Measurements from ENCODE around the gene WDR81. TPM values are rescaled to one million over a fixed set of nuclear protein-coding genes. Genes with fewer than 3 reads are reported as not detected.
"Not testable (repeated sequence)": the region's sequence is repeated elsewhere in the genome, so short reads cannot be mapped to it uniquely, and the experiment has no call there.

Gene WDR81
- polyA plus RNA-seq, 1 donor: 14.4 TPM

DNA sequence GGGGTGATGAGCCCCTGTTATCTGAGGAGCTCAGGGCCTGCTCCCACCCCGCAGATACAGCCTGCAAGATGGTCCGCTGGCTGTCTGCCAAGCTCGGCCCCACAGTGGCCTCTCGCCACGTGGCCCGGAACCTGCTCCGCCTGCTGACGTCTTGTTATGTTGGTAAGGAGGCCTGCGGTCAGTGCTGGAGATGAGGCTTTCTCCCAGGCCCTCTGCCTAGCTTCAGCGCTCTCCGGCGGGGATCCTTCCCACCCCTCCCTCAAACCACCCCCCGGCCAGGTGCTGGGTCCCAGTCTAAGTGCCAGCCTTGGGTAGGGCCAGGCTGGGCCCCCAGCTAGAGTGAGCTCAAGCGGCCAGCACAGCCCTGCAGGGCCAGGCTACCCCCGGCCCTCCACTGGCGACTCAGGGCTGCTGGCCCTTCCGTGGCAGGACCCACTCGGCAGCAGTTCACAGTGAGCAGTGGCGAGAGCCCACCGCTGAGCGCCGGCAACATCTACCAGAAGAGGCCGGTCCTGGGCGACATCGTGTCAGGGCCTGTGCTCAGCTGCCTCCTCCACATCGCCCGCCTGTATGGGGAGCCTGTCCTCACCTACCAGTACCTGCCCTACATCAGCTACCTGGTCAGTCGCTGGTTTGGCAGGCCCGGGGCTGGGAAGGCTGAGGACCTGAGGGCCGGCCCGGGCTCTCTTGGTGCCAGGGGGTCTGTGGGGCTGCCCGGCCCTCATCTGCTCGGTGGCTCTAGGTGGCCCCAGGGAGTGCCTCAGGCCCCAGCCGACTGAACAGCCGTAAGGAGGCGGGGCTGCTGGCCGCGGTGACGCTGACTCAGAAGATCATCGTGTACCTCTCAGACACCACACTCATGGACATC, 6.1 kb downstream of the WDR81 start:
- no peak for DNase-seq

GRCh38 chr17:1731194-1731506, 6.6 kb downstream of the WDR81 start:
- no peak for DNase-seq

DNA sequence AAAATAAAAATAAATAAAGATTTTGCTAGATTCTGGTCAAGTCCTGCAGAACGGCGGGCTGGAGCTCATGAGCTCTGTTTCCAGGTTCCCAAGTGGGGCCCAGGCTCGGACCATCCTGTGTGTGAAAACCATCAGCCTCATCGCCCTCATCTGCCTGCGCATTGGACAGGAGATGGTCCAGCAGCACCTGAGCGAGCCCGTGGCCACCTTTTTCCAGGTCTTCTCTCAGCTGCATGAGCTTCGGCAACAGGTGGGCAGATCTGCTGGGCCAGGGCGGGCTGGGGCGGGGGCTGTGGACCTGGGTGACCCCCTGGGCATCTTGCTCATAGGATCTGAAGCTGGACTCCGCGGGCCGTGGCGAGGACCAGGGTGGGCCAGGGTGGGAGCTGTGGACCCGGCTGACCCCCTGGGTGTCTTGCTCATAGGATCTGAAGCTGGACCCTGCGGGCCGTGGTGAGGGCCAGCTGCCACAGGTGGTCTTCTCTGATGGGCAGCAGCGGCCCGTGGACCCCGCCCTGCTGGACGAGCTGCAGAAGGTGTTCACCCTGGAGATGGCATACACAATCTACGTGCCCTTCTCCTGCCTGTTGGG, 7.8 kb downstream of the WDR81 start:
- no peak for DNase-seq

DNA sequence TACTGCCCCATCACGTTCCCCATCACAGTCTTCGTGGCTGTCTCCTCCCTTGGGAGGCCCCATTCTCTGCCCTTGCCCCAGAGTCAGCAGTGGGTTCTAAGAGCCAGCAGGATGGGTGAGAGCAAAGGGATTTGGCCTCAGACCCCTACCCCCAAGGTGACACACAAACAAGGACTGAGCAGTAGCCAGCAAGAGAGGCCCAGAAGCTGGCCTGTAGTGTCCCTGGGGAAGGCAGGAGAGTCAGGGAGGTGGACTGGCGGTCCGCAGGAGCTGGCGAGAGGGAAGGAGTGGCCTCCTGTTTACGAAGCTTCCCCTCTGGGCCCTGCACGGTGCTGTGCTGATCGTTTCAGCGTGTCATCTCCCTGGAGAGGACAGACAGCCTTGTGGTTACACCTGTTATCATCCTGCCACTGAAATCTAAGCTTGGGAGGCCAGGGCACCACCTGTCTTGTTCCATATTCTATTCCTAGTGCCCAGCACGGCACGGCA, 8.4 kb downstream of the WDR81 start:
- no peak for DNase-seq

DNA sequence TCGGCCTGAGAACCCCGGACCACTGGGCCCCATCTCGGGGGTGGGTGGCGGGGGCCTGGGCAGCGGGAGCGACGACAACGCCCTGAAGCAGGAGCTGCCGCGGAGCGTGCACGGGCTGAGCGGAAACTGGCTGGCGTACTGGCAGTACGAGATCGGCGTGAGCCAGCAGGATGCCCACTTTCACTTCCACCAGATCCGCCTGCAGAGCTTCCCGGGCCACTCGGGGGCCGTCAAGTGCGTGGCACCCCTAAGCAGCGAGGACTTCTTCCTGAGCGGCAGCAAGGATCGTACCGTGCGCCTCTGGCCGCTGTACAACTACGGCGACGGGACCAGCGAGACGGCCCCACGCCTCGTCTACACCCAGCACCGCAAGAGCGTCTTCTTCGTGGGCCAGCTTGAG, 9.3 kb downstream of the WDR81 start:
- DNase-seq: no peak

- DNase-seq: no peak
Measured at GRCh38 chr17:1735418-1735817, 10.9 kb downstream of the WDR81 start.

DNA sequence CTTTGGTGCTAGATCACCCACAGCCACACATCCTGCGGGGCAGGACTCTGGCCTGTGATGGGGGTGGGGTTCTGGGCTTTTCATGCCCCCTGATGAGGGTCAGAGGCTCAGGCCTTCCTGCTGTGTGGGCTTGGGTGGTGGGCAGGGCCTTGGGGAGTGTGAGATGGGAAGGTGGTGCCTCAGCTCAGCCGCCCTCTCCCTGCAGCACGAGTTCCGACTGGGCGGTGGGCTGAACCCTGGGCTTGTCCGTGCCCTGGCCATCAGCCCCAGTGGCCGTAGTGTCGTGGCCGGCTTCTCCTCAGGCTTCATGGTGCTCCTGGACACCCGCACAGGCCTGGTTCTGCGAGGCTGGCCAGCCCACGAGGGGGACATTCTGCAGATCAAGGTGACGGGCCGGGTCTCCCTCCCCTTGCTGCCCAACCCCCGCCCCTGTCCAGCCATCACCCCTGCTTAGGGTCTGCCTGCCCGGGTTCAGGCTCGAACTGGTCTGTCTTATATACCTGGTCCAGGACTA, 11.4 kb downstream of the WDR81 start:
- DNase-seq: no peak

- DNase-seq: no peak
Measured at GRCh38 chr17:1736348-1737281, 12.1 kb downstream of the WDR81 start.

DNA sequence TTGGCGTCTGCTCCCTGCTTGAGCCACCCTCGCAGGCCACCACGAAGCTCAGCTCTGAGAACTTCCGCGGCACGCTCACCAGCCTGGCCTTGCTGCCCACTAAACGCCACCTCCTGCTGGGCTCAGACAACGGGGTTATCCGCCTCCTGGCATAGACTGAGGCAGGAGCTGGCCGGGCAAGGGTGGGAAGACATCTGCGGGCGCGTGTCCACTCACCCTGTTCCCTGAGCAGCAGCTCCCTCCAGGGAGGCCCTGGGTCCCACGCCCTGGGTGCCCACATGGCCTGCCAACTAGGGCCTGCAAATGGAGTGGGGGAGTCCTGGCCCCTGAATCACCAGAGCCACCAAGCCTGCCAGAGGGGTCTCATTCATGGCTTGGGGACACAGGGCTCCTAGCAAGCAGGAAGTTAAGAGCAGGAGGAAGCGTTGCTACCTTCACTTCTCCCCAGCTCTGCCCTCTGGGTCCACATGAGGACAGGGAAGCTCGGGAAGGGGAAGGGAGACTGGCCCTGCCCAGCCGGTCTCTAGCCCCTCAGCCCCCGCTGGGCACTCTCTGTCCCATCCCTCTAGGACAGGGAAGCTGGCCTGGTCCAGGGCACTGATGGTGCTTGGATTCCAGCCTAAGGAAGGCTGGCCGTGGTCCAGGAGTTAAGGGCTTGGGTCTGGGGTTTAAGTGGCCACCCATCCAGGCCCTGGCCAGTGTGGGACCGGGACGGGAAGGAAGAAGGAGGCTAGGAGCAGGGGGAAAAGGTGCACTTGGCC, 13.2 kb downstream of the WDR81 start:
- DNase-seq: no peak

- DNase-seq: not testable (repeated sequence)
Measured at GRCh38 chr17:1741899-1742298, 17.4 kb downstream of the WDR81 start.

DNA sequence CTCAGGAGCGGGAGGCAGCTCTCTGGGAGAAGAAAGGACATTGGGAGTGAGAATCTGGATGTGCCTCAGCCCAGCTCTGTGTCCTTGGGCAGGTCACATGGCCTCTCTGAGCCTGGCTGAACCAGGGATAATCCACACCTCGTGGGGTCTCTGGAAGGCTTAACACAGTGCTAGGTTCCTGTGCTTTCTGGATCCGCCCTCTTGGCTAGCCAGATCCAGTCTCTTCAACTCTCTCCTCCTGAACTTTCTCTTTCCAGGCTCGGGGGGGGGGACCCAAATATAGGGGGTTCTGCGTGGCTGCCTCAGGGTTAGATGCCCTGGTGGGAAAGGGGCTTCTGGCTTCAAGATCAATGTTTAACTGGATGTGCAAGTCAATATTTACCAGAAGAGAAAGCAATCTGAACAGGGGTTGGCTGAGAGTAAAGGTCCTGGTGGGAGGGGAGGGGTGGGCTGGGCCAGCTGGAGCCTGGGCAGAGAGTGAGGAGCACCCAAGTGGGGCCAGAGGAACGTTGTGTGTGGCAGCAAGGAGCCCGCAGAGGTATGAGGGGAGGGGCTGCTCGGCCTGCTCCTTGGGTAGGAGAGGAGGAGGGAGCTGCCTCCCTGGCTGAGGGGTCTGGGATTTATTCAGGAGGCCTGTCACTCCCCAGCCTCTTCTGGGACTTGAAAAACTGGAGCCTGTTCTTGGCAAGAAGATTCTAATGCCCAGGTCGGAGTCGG, 18.0 kb downstream of the WDR81 start, which contains the start of gene SERPINF2:
Gene SERPINF2, plus strand, starts transcription at position 501 of the 717 bp plus-strand sequence. CDS start 2,125 bp downstream, outside the sequence.
- peak; percentile 69 for DNase-seq

DNA sequence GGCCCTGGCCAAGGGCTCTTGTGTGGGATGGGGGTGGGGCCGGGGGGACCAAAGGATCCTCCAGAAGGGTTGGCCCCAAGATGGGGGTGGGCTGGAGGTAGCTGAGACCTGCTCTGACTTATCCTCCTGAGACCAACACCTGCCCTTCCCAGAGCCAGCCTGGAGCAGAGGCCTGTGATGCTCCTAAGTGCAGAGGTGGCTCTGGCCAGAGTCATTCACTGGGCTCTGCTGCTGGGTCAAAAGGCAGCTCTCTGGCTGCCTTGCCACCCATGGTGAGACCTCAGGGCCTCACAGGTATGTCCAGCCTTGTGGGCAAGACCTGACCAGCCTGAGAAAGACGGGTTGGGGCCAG, 18.6 kb downstream of the WDR81 start:
- DNase-seq: no peak

DNA sequence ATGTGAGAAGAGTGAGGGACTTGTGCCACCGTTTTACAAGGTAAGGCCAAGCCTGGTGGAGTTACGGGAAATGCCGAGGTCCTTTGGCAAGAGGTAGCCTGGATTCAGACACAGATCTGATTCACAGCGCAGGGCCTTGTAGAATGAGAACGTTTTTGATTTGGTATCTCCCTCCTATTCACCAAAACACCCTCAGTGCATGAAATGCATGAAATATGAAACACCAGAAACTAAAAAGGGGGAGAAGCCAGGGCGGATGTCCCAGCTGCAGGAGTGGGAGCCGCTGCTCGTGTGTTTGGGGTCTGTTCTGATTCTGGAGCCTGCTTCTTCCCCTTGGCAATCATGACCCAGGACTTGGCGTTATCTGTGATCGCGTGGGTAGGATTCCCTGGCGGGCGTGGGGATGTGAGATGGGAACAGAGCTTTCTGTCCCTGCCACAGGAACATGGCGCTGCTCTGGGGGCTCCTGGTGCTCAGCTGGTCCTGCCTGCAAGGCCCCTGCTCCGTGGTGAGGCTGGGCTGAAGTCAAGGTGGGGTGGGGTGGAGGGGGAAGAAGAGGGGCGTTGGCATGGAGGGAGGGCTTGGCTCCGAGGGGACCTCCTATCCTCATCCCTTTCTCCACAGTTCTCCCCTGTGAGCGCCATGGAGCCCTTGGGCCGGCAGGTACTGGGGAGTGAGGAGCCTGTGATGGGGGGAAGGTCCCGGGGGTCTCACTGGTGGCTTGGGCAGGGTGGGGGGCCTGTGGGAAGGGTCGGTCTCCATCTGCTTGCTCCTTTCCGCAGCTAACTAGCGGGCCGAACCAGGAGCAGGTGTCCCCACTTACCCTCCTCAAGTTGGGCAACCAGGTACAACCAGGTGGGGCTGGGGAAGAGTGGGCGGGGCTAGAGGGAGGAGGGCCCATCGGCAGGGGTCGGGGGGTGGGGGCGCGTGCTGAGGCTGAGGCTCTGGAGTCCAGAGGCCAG, 20.3 kb downstream of the WDR81 start:
- no peak for DNase-seq

- no peak for DNase-seq
Measured at GRCh38 chr17:1745513-1746020, 21.1 kb downstream of the WDR81 start.

DNA sequence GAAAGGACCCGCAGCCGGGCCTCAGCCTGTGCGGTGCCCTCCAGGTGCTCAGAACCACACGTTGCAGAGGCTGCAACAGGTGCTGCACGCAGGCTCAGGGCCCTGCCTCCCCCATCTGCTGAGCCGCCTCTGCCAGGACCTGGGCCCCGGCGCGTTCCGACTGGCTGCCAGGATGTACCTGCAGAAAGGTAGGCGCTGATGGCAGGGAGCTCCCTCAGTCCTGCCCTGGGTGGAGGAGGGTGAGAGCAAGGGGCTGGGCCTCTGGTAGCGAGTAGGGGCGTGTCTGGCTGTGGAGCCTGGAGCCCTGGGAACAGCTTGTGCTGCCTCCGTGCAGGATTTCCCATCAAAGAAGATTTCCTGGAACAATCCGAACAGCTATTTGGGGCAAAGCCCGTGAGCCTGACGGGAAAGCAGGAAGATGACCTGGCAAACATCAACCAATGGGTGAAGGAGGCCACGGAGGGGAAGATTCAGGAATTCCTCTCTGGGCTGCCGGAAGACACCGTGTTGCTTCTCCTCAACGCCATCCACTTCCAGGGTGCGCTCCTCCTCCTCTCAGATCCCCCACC, 22.6 kb downstream of the WDR81 start:
- no peak for DNase-seq

GRCh38 chr17:1750628-1751027, 26.1 kb downstream of the WDR81 start:
- DNase-seq: no peak

DNA sequence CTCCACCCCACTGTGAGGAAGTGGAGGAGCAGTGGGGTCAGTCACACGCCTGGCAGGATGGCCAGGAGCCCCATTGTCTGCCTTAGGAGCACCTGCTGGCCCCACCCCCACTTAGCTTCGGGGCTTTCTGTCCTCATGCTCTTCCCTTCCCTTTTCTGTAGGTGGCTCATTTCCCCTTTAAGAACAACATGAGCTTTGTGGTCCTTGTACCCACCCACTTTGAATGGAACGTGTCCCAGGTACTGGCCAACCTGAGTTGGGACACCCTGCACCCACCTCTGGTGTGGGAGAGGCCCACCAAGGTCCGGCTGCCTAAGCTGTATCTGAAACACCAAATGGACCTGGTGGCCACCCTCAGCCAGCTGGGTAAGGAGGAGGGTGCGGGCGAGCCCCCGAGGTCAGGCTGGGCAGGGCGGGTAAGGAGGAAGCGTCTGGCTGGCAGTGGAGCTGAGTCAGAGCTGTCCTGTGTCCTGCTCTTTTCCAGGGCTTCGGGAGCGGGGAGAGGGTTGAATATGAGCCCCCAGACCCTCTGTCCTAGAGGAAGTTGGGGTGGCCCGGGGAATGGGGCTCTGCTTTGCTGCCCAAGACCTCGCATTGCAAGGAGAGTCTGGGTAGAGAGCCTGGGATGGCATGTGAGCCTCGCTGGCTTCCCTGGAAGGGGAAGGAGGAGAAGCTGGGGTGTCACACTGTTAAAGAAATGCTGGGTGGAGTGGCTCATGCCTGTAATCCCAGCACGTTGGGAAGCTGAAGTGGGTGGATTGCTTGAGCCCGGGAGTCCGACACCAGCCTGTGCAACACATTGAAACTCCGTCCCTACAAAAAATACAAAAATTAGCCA, 28.1 kb downstream of the WDR81 start:
- DNase-seq: no peak

- DNase-seq: no peak
Measured at GRCh38 chr17:1753767-1754429, 29.4 kb downstream of the WDR81 start.
